ENCODE measurements around the gene NPTX2. TPM values are rescaled to one million over a fixed set of nuclear protein-coding genes. Genes with fewer than 3 reads are reported as not detected.

NPTX2 gene
- polyA plus RNA-seq, 1 donor from 2014 or later = 0.98 TPM

DNA sequence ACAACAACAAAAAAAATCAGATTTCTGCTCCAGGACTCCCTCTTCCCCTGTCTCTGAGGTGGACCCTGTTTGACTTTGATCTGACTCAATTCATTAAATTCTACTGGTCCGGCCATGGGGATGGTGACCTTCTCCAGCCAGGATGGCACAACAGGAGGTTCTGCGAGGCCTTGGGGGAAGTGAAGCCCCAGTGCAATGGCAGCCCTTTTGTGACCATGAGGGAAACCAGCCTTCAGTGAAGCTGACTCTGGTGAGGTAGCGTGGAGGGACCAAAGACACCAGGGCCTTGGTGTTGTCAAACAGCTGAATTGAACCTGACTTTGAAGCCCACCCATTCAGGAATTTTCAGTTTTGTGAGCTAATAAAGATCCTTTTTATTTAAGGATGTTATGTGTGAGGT lies 44.5 kb downstream of the NPTX2 start:
- Histone ChIP-seq H3K4me2 (ENCODE audit: low read length) (no peak overlapping the region), H3K9me3 (ENCODE audit: low read length) (no peaks in the 10 kb centered on the region), H4K20me1 (ENCODE audit: insufficient read depth) (no peaks in the 10 kb centered on the region), H3F3A (ENCODE audit: insufficient read depth, low read length, poor library complexity, severe bottlenecking) (no peaks in the 10 kb centered on the region), H3K27me3 (ENCODE audit: insufficient read depth, low read depth, low read length) (no peaks in the 10 kb centered on the region), H3K4me3 (ENCODE audit: low read length) (no peak overlapping the region), H2AFZ (ENCODE audit: low read depth, low read length) (no peak overlapping the region), H3K27ac (ENCODE audit: low read length) (no peak overlapping the region), H3K9me2 (ENCODE audit: insufficient read depth, low read length) (no peaks in the 10 kb centered on the region), H3K79me2 (replicated peaks; ENCODE audit: insufficient read depth, low read length) (no peaks in the 10 kb centered on the region), H3K36me3 (ENCODE audit: insufficient read depth, low read length) (no peaks in the 10 kb centered on the region), H3K9ac (ENCODE audit: low read length) (no peak overlapping the region)
- TF ChIP-seq MXI1 (conservative IDR thresholded peaks at IDR 0.05; ENCODE audit: poor library complexity, severe bottlenecking) = no peak
- TF ChIP-seq RAD21 (conservative IDR thresholded peaks at IDR 0.05) = no peak
- no peak for TF ChIP-seq EZH2 (IDR thresholded peaks at IDR 0.05; ENCODE audit: borderline replicate concordance, insufficient read depth, low read length, poor library complexity, severe bottlenecking)
- TF ChIP-seq POLR2AphosphoS5 (IDR thresholded peaks at IDR 0.05) = no peak
- no peak for TF ChIP-seq SMC3 (conservative IDR thresholded peaks at IDR 0.05; ENCODE audit: poor library complexity)
- TF ChIP-seq, protein P1, sequence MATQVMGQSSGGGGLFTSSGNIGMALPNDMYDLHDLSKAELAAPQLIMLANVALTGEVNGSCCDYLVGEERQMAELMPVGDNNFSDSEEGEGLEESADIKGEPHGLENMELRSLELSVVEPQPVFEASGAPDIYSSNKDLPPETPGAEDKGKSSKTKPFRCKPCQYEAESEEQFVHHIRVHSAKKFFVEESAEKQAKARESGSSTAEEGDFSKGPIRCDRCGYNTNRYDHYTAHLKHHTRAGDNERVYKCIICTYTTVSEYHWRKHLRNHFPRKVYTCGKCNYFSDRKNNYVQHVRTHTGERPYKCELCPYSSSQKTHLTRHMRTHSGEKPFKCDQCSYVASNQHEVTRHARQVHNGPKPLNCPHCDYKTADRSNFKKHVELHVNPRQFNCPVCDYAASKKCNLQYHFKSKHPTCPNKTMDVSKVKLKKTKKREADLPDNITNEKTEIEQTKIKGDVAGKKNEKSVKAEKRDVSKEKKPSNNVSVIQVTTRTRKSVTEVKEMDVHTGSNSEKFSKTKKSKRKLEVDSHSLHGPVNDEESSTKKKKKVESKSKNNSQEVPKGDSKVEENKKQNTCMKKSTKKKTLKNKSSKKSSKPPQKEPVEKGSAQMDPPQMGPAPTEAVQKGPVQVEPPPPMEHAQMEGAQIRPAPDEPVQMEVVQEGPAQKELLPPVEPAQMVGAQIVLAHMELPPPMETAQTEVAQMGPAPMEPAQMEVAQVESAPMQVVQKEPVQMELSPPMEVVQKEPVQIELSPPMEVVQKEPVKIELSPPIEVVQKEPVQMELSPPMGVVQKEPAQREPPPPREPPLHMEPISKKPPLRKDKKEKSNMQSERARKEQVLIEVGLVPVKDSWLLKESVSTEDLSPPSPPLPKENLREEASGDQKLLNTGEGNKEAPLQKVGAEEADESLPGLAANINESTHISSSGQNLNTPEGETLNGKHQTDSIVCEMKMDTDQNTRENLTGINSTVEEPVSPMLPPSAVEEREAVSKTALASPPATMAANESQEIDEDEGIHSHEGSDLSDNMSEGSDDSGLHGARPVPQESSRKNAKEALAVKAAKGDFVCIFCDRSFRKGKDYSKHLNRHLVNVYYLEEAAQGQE (IDR thresholded peaks at IDR 0.05; ENCODE audit: borderline replicate concordance) = no peak
- TF ChIP-seq TAF1 (IDR thresholded peaks at IDR 0.05; ENCODE audit: low read depth) = no peak
- no peak for TF ChIP-seq EP300 (conservative IDR thresholded peaks at IDR 0.05; ENCODE audit: poor library complexity, severe bottlenecking)
- no peak for TF ChIP-seq CTCF (IDR thresholded peaks at IDR 0.05; ENCODE audit: poor library complexity, severe bottlenecking)

GRCh38 chr7:98662289-98662688 lies 45.2 kb downstream of the NPTX2 start:
- TF ChIP-seq RAD21 (conservative IDR thresholded peaks at IDR 0.05) = no peak
- TF ChIP-seq, protein P1 (IDR thresholded peaks at IDR 0.05; ENCODE audit: borderline replicate concordance) = no peak
- no peak for TF ChIP-seq EZH2 (IDR thresholded peaks at IDR 0.05; ENCODE audit: borderline replicate concordance, insufficient read depth, low read length, poor library complexity, severe bottlenecking)
- no peak for TF ChIP-seq SMC3 (conservative IDR thresholded peaks at IDR 0.05; ENCODE audit: poor library complexity)
- no peak for TF ChIP-seq EP300 (conservative IDR thresholded peaks at IDR 0.05; ENCODE audit: poor library complexity, severe bottlenecking)
- no peak for TF ChIP-seq CTCF (IDR thresholded peaks at IDR 0.05; ENCODE audit: poor library complexity, severe bottlenecking)
- no peaks in the 10 kb centered on the region for H4K20me1 ChIP-seq (ENCODE audit: insufficient read depth)

More at GRCh38 chr7:98662289-98662688, 45.2 kb downstream of the NPTX2 start:
- Histone ChIP-seq H3K9me3 (ENCODE audit: low read length) (no peaks in the 10 kb centered on the region), H2AFZ (ENCODE audit: low read depth, low read length) (no peak overlapping the region), H3K36me3 (ENCODE audit: insufficient read depth, low read length) (no peaks in the 10 kb centered on the region), H3K4me3 (ENCODE audit: low read length) (no peak overlapping the region), H3K4me2 (ENCODE audit: low read length) (no peak overlapping the region), H3F3A (ENCODE audit: insufficient read depth, low read length, poor library complexity, severe bottlenecking) (no peaks in the 10 kb centered on the region), H3K27ac (ENCODE audit: low read length) (no peak overlapping the region), H3K27me3 (ENCODE audit: insufficient read depth, low read depth, low read length) (no peaks in the 10 kb centered on the region), H3K9me2 (ENCODE audit: insufficient read depth, low read length) (no peaks in the 10 kb centered on the region), H3K9ac (ENCODE audit: low read length) (no peak overlapping the region), H3K79me2 (replicated peaks; ENCODE audit: insufficient read depth, low read length) (no peaks in the 10 kb centered on the region)
